HG02840 (cell line): ENCODE data around the gene KDM4C.
"Not testable (repeated sequence)": the region's sequence is repeated elsewhere in the genome, so short reads cannot be mapped to it uniquely, and the experiment has no call there.

Experiments
- ATAC-seq: cut with Tn5 transposase; IDR thresholded peaks from one replicate; pipeline ENCODE4 v1.9.1; 2021; ENCODE audit warnings: mild to moderate bottlenecking, moderate library complexity, moderate number of reproducible peaks; ENCODE audit not compliant: unreplicated experiment, low FRiP score

The KDM4C gene

DNA sequence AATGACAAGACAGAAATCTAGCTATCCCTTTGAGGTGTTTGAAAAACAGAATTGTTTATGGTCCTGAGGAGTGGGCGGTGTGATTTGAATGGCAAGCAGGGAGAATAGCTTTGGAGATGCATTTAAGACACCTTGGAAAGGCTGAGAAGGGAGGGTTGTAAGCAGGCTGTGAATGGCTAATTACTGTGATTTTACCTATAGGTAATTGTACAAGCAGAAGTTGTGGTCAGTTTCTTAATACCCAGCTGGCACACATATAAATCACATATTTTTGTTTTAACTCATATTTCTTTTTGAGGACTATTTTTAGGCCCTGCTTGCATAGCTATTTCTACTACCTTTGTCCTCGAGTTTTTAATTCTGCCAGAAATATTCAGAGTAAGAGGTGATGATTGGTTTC is 248.6 kb downstream of the KDM4C start:
- ATAC-seq: no peak

DNA sequence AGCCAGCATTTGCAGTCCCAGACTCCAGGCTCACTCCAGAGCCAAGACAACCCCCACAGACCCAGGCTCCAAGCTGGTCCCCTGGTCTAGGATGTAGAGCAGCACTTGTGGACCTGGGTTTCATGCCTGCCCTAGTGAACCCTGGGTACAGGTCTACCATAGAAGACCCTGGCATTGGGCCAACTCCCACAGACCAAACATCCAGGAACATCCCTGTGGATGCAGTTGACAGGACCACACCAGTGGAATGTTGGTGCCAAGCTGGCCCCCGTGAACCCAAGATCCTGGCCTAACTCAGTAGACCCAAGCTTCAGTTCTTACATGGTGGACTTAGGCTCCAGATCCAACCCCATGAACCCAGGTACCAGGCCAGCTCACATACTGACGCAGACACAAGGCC is 250.6 kb downstream of the KDM4C start:
- no peak for ATAC-seq

DNA sequence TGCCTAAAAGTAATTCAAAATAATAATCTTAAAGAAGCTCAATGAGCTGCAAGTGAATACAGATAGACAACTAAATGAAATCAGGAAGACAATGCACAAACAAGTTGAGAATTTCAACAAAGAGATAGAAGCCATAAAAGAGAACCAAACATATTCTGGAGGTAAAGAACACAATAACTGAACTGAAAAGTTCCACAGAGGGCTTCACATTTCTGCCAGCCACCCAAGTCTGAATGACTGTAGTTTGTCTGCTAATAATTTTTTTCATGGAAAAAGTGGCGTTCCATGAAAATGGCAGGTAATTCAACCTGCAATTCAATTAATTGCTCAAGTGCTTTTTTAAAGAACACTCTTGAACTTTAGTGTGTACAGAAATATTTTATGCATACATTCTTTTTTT is 251.3 kb downstream of the KDM4C start:
- no peak for ATAC-seq

DNA sequence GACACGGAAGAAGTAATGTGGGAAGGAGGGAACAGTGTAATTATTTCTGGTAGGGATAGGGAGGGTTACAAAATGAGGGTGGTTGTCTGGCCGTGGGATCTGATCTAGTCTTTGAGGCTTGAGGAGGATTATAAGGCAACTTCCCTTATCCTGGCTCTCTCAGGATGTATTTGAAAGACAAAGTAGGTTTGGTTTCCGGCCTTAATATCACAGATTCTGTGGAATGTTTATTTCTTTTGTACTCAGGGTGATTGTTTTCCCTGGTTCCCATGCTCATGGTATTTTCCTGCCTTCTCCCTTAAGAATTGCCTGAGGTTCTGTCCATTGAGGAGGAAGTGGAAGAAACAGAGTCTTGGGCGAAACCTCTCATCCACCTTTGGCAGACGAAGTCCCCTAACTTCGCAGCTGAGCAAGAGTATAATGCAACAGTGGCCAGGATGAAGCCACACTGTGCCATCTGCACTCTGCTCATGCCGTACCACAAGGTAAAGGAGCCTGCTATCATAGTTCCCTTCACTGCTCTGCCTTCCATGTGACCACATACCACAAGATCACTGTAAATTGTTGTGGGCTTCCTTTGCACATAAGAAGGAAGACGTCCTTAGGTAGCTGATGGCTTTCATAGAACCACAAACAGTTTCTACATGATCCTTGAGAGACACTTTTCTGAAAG is 253.8 kb downstream of the KDM4C start:
- no peak for ATAC-seq

DNA sequence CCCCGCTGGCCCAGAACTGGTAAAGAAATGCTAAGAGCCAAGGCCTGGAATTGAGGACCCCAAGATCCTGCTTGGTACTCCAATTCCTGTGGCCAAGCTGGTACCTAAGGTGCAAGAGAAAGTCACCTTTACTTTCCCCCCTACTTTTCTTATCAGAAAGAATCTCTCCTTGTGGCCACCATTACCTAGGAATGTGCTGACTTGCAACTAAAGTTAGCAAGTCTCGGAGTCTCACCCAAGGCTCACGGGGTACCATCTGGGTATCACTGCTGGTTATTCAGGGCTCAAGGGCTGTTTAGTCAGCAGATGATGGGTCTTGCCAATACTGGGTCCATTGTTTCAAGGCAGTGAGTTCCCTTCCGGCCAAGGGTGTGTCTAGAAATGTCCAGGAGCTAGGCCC is 270.2 kb downstream of the KDM4C start:
- ATAC-seq: no peak

DNA sequence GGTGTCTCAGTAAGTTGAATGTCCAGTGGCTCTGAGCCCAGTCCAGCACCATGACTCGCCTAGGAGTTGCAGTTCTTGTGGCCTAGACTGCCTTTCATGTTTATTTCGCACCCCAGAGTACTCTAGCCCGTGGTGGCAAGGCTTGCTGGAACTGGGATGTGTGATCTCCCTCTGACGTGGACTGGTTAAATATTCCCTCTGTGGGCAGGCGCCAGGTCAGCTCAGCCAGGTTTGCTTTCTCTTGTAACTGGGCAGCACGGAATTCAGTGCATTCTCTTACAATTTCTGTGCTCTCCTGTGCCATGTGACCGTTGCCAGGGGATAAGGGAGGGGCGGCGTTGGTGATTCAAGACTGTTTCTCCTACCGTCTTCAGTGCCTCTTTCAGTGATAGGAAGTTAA is 270.8 kb downstream of the KDM4C start:
- ATAC-seq: no peak

DNA sequence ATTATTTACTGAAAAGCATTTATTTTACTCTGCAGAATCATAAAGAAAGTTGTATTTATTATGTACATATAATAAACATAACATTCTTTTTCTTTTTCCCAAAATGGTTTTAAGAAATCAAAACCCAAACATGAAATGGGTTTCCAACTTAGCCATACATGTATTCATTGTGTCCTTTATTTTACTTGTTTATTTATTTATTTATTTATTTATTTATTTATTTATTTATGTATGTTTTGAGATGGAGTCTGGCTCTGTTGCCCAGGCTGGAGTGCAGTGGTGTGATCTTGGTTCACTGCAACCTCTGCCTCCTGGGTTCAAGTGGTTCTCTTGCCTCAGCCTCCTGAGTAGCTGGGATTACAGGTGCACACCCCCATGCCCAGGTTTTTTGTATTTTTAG is 273.2 kb downstream of the KDM4C start:
- ATAC-seq: not testable (repeated sequence)

DNA sequence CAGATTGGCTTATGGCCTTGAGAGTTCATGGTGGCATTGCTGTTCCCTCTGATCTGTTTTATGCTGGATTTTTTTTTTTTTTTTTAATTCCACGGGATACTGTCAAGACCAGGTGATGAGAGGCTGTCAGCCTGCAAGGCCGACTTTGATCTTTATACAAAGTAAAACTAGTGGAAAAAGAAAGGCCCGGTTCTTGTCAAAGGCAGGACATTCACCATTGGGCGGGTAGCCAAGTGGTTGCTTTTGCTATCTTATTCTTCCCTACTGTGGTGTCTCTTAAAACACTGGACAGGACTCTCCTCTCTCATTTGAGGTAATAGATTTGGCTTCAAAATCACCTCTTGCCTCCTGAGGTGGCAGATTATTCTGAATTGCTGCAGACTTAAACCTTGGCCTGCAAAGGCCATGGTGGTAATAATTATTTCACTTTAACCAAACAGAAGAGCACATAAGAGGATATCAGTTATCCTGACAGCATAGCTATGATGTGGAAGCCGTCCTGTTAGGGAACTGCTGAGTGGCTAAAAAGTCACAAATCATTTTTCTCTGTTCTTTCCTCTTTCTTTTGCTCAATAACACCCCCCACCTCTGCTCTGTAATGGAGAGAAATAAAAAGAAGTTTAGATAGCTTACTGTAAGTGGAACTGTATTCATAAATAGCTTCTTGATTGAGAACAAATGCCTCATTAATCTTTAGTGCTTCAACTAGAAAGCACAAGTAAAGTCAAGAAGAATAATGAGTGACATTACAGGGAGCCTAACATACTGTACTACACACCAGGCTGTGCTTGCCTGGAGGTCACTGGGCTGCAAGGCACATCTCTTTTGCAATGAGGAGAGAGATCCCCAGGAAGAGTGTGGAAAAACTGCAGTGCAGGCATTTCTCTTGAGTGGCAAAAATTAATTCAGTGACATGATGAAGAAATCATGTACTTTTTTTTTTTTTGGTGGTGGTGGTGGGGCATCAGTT is 275.6 kb downstream of the KDM4C start:
- ATAC-seq: no peak

DNA sequence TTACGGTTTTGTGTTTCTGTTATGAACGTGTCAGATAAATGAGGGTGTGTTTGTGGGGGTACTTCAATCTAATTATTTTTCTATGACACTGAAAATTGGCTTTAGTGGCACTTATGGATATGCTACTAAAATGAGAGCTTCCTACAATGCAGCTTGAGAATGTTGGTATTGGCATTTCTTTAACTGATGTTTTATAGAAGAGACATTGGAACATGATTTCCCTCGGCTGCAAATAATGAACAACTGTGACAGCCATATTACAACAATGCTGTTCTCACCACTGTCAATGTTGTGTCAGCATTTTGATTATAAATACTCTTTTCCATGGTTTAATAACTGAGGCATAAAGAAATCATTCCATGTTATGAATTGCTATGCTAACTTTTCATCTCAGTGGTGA is 279.4 kb downstream of the KDM4C start:
- ATAC-seq: no peak

DNA sequence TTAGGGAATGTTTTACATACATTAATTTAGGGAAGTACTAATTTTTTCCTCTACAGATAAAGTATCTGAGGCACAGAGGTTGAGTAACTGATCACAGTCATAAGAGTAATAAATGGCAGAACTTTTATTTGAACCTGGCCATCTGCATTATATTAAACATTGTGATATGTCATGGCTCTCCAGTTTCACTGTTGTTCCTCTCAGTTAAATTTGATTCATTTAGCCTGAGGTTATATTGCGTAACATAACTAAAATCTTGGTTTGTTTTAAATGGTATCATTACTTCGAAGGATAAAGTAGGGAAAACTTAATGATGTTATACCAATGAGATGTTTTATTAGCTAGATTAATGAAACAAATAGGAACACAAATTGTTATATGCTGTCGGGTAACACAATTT is 284.4 kb downstream of the KDM4C start:
- no peak for ATAC-seq

DNA sequence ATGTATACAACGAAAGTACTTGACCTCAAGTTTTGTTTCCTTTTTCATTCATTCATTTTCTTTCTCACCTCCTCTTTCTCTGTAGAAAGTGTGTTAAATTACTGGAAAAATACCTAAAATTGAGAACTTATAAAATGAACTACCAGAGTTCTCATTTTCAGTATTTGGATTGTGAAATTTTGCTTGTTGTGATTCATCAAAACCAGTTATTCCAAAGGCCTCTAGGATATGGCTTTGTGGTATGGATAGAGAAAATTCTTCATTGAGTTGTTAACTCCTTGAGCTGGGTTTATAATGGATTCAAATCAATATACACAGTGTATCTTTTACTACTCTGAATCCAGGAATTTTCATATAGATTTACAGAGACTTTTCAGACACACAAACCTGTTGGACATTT is 287.6 kb downstream of the KDM4C start:
- ATAC-seq: no peak

DNA sequence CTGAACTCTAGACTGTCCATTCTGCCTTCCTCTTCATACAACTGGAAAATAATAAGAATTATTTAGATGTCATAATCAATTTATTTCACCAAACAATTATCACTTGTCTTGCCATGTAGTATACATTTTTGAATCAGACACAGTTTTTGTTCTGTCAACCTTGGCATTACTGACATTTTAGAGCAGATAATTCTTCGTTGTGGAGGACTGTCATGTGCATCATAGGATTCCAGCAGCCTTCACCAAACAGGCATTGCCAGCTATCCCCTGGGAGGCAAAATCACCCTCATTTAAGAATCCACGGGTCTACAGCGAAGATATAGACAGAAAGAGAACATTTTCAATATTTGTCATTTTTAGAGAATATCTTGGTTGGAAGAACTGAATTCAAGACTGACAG is 293.9 kb downstream of the KDM4C start:
- ATAC-seq: no peak

DNA sequence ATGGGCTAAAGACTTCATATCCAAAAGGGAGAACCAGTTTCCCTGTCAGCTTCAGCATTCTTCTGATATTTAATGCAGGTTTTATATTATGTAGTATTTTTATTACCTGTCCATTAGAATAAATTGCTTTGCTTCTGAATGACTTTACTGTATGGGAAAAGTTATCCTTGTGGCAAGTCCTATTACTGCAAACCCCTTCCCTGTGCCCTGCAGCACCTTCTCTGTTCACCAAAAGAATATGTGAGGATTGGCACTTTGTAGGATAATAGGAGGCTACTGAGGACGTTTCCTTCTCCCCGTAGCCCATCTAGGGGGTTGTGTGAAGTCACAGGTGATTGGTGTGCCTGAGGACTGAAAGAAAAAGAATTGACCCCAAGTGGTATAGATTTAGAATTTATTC is 296.1 kb downstream of the KDM4C start:
- ATAC-seq: no peak

DNA sequence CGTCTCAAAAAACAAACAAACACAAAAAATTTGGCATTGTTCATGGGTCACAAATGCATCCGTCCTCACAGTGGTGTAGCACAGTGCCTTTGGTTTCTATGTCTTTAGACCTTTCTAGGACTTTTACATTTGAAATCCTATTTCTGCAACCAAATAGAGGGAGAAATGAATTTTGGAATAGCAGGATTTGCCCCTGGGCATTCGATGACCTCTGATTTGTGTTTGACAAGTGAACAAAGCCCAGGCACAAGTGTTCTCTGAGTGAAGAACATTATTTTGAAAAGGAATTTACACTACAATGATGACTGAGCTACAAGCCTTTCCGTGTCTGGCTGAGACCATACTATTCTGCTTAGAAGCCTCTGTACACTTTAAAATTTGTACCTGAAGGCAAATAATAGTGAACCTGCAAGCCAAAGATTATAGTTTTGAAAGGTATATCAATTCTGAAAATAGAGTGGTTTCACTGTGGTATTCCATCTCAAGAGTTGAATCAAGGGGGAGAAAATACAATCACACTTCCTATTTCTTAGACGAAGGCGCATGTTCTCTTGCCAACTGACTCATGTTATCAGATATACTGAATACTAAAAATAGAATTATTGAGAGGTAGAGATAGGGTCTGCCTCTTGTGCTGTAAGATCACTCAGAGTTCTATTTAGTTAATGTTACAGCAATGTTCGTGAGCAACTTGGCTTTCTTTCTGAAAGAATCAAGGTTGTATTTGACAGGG is 297.6 kb downstream of the KDM4C start:
- ATAC-seq: no peak

DNA sequence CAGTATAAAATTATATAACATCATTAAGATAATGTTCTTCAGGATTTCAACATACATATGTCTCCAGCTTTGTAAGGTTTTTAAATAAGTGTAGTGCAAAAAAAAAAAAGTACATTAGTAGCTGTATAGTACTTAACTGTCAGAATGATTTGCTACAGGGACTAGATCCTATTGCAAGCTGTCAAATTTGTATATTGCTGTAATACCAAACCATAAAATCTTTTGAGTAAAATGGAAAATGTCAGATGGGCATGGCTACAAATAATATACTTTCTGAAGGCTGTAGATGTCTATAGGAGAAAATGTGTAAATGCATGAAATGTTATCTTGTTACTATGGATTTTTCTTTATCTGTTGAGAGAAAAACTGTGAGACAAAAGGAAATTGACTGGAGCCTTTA is 298.5 kb downstream of the KDM4C start:
- ATAC-seq: no peak

DNA sequence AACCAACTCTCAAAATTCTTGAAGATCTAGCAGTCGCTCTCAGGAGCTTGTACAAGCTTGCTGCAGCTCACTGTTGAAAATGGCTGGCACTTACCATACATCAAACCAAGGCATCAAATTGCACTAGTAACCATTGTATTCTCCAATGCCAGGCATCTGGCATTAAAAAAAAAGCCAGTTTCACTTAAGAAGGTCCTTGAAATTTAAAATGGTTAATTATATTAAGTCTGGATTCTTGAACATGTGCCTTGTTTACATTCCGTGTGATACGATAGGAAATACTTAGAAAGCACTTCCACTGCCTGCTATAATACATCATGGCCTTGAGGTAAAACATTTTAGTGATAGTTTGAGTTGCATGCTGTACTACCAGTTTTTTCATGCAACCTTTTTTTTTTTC is 300.7 kb downstream of the KDM4C start:
- ATAC-seq: no peak

DNA sequence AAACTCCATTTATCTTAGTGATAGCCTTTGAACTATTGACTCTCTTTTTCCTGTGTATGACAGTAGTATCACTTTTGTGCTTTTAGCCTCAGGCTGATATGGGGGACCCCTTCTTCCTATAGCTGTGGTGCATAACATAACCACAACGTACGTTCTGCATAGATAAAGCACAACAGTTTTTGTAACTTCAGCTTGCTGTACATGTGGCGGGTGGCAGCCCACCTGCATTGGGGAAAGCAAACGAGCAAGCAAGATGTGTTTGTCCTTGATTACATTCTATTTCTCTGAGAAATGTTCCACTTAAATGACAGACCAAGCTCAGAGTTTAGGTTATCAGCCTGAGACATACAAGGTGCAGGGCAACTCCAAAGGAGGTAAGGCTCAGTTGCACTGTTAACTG is 309.4 kb downstream of the KDM4C start:
- ATAC-seq: no peak

DNA sequence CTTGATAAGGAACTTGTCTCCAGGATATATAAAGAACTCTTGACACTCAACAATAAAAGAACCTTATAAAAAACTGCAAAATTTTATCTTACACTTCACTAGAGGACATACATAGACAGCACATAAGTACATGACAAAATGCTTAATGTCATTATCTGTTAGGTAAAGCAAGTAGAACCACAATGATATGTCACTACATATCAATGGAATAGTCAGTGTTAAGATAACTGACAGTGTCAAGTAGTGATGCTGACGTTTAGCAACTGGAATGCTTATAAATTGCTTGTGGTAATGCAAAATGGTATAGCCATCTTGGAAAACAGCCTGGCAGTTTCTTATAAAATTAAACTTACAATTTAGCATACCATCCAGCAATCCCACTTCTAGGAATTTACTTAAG is 314.1 kb downstream of the KDM4C start:
- no peak for ATAC-seq

DNA sequence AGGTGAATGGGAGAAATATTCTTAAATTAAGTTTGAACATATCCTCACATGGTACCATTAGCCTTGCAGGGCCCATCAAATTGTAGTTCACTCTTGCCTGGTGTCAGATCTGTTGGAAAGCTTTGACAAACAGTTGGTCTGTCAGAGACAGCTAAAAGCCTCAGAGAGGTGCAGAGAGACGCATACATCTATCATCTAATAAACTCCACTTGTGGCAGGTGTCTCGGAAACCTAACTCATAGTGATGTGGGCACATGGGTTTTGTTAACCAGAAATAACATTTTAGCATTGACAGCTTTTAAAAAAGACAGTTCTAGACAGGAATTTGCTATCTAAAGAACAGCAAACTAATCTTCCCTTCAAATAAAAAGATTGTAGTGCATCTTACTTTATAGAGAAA is 315.9 kb downstream of the KDM4C start:
- no peak for ATAC-seq

DNA sequence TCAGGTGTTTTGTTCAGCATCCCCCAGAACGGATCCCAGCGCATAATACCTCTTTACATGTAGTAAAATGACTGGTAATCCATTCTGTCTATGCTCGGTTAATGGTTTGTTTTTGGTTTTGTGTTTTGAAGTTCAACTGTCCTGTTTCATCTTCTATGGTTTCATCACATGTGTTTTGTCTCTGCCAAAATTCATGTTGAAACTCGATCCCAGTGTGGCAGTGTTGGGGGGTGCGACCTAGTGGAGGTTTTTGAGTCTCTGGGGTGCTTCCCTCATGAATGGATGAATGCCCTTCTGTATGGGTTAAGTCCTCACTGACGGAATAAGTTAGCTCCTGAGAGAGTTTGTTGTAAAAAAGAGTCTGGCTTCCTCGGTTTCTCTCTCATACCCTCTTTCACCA is 317.4 kb downstream of the KDM4C start:
- ATAC-seq: no peak

DNA sequence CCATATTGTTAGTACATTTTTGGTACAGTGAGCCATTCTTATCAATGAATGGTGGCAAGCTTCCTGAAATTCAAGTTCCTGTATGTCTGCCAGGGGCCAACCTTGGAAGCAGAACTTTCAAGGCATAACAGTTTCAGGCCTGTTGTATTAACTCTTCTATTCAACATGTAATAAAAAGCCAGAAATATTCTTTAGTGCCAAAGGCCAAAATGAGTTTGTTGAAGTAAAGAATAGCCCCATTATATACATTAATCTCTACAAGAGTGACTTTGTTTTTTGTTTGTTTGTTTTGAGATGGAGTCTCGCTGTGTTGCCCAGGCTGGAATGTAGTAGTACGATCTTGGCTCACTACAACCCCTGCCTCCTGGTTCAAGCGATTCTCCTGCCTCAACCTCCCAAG is 321.3 kb downstream of the KDM4C start:
- ATAC-seq: no peak
